NOMO-1 (cell line): ENCODE data around the gene MYLK.
A peak's percentile ranks its signal among the peaks of the same experiment; 100 is the strongest.
"Not testable (repeated sequence)": the region's sequence is repeated elsewhere in the genome, so short reads cannot be mapped to it uniquely, and the experiment has no call there.

Experiments
- DNase-seq, 2 experiments: peaks; one replicate each; lab custom pipeline; 2025; ENCODE audit not compliant: unreplicated experiment in 2 of 2; lab: John Stamatoyannopoulos, UW

The MYLK gene

DNA sequence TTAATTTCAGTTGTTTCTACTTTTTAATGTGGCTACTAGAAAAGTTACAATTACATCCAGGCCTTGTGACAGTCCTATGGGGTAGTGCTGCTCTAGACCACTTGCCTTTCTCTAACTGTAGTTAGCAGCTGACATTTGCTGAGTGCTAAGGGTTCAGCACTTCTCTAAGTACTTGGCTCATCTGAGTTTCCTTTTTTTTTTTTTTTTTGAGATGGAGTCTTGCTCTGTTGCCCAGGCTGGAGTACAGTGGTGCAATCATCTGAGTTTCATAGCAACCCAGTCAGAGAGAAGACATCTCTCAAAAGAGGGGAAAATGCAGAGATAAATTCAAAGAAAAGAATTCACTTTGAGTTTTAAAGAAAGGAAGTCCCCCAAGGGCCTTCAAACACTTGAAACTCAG lies 130.8 kb downstream of the MYLK start:
- no peak for DNase-seq

DNA sequence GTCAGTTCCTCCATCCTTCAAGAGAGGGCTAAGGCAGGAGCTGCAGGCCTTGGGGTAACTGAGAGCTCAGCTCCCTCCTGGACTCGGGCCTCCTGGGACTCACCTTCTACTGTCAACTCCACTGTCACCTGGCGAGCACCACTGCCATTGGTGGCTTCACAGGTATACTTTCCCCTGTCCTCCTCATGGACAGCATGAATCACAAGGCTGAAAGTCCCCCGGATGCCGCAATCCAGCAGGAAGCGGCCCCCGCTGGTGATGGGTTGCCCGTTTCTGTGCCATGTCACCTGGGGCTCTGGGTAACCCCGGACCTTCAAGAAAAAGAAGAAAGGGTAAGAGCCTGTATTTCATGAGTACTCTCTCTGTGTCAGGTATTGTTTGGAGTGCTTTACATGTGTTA lies 131.9 kb downstream of the MYLK start:
- no peak for DNase-seq

DNA sequence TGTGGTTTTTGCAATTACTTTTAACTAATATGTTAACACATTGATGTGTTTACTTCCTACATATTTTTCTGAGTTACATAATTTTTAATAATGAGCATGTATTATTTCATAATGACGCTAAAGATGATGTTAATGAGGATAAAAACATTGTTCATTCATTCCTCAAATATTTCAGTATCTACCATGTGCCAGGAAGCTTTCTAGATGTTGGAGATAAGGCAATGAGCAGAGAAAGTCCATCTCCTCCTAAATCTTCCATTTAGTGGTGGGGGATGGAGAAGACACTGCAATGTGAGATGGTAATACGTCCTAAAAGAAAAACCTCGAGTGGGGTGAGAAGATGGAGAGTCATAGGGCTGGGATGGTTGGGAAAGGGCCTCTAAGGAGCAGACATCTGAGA lies 132.7 kb downstream of the MYLK start:
- no peak for DNase-seq

DNA sequence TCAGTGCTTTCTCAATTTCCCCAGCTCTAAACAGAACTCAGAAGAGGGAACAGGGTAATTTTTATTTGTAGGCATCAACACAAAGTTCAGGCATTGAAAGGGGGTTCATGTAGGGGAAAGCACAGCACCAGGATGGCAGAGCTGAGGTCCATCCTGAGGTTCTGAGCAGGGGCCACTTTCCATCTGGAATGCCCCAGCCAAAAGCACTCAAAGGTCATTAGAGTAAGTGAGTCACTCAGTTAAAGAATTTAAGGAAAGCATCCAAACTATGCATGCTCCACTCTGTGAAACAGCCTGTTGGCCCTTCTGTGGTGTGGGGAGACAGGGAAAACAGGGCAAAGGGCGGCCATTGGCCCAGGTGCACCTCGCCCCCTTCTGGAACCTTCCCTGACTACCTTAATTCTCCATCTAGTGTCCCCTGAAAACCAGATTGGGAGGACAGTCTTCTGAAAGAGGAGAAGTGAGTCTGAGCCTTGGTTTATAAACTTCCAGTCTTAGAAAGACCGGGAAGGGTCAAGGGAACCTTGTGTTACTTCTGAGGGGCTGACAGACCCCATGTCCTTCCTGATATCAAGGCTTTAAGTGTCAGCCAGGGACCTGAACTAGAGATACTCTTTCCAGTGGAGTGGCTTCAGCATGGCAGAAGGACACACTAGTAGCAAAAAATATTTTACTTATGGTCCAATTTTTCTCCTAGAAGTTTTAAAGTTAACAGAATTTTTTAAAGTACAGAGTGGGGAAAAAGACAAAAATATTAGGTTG lies 133.3 kb downstream of the MYLK start:
- no peak for DNase-seq

DNA sequence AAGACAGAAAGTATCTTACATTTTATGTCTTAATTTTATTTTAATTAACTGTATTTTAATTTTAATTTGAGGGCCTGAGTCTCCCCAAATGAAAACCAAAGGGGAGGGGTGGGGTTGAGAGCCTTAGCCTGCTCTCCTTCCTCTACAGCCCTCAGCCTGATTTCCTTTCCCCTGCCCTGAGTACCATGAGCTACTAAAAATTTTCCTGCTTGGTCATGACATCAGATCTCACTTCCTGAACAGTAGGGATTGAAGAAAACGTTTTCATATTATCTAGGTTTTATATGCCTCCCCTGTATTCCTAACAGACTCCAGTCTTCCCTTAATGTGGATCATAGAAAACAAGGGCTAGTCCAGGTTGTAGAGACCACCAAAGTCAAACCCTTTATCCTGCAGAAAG lies 133.9 kb downstream of the MYLK start:
- no peak for DNase-seq

DNA sequence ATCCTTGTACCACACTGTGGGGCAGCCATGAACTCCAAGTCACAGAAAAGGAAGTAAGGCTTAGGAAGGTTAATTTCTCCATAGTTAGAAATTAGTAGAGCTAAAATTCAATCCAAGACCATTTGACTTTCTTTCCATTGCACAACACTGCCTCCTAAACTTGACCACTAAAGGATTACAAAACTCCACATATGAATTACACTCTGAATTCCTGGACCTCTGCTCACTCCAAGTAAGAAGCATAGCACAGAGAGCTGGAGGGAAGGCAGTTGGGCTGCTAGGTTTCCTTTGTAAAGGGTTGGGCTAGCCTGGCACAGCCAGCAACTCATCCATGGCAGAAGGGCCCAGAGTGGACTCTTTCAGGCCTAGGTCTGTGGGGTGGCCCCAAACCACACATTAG lies 134.4 kb downstream of the MYLK start:
- peak in 1 of 2 experiments; percentile 2 for DNase-seq

DNA sequence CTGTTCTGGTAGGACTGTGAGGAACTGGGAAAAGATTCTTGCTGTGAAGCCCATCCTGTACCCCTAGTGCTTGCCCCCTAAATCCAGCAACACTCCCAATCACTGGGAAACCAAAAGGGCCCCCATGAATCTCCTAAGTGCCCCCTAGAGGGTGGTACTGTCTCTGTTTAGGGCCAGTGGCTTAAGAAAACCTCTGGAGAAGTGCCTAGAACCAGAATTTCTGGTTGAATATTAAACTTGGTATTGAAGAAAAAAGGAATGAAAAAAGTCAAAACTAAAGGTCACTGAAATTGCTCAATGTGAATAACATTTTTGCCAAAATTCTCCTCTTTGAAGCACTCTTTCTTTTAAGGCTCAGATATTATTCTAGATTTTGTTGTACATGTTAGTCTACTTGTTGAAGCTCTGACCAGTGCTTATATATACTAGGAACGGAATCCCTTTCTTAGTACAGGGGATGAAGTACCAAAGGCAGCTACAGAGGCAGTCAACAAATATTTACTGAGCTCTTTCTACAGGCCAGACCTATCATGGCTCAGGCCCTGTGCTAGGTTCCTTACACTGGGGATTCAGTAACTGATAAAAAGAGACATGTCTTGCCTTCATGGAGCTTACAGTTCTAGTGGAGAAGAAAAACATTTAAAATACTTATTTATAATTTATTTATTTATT lies 138.8 kb downstream of the MYLK start:
- DNase-seq = no peak

DNA sequence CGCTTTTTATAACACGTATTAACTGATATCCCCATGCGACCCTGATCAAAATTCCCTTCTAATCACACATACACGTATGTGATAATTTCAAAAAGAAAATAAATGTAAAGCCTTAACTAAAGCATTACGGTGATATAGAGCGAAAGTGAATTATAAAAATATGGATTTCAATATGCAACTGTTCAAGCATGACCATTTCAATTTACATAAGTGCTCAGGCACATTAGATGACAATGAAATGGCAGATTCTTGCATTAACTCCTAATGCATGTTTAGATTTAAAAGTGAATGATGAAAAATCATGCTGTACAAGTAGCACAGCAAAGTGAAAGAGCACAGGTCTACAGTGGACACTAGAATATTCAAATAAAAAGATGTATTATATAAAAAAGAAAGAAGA lies 140.1 kb downstream of the MYLK start:
- DNase-seq = no peak

DNA sequence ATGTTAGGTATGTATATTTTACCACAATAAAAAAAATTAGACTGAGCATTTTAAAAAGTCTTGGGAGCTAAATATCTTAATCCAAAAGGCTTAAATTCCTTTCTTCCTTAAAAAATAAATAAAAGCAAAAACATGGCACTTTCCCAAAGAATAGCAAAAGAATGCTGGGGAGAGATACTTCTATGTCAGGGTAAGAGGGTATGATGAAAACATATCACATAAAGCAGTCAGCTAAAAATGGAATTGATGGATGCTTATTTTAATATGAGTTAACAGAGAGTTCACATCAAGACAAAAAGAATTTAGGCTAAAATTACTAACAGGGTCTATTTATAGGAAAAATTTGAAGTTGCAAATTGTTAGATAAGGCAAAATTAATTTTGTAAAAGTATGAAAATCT lies 141.0 kb downstream of the MYLK start:
- DNase-seq = no peak

DNA sequence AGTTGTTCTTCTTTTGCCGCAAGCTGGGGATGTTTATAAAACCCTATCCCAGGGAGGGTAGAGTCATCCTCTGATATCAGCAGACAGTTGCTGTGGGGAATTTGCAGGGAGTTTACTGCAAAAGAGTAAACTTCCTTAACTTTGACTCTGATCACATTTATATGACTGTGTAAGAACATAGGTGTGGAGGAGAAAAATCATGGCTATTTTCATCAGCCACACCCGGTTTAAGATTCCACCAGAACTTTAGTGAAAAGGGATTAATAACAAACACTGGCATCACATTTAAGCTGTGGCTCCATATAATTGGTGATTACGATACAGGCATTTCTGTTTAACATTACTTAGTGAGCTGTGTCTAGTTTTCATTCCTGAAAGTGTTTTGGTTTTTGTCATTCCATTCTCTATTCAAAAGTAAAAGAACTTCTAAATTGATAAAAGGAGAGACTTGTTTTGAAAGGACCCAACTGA lies 143.1 kb downstream of the MYLK start:
- DNase-seq = no peak

DNA sequence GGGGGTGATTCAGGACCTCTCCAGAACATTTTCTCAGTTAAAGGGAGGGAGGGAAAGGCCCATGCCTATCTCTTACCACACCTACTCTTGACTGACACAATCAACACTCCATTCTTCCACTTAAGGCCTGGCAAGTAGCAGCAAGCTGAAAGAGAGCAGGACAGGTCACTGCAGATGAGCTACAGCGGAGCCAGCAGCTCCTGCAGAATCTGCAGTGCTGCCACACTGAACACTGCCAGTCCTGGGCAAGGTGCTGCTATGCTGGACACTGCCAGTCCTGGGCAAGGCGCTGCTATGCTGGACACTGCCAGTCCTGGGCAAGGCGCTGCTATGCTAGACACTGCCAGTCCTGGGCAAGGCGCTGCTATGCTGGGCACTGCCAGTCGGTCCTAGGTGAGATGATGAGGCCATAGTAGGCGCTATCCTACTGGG lies 143.7 kb downstream of the MYLK start:
- DNase-seq = no peak

DNA sequence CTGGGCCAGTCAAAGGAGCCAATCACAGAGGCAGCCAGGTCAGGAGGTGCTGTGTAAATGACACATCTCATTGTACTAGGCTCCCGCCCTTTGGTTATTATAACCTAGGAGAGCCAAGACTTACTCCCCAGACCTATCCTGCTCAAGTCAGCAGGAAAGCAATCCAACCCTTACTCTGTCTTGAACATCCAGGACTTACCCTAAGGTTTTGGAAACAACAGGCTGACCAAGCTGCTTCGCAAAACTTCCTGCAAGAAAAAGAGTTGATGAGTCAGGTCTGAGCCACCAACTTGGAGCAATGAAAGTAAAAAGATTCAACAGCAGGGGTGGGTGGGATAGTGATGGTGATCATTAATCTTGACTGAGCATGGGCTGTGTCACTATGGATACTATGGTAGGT lies 144.4 kb downstream of the MYLK start:
- no peak for DNase-seq

DNA sequence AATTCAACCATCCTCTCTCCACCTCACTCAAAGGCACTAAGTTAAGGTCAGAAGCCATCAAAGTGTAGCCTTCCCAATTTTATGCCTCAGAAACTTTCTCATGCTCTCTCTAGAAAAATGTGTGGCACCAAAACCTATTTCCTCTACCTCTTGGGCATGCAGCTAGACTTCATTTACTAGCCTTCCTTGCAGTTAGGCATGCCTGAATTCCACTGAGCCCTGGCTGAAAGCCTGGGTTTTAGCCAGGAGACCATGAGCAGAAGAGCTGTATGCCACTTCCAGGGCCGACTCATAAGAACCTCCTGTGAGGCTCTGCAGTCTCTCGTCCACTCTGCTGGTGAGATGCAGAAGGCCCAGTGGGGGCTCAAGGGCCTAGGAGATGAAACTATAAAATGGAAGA lies 145.0 kb downstream of the MYLK start:
- DNase-seq = no peak

DNA sequence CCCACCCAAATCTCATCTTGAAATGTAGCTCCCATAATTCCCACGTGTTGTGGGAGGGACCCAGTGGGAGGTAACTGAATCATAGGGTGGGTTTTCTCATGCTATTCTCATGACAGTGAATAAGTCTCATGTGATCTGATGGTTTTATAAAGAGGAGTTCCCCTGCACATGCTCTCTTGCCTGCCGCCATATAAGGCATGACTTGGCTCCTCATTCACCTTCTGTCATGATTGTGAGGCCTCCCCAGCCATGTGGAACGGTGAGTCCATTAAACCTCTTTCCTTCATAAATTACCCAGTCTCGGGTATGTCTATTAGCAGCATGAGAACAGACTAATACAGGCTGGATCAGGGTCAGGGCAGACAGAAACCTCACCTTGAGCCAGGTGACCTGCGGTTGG lies 145.6 kb downstream of the MYLK start:
- not testable (repeated sequence) for DNase-seq

DNA sequence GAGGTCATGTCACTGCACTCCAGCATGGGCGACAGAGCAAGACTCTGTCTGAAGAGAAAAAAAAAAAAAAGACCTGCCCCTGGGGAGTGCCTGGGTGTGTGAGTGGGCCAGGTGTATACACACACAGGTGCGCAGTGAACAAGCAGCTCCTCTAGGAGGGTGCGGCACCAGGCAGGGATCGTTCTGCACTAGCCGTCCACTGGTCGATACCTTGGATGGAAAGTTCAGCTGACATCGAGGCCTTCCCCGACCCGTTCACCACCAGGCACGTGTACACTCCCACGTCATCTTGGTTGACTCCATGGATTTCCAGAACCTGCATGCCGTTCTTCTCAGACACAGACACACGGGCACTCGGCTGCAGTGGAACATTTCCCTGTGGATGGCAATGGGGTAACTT lies 147.0 kb downstream of the MYLK start:
- no peak for DNase-seq

DNA sequence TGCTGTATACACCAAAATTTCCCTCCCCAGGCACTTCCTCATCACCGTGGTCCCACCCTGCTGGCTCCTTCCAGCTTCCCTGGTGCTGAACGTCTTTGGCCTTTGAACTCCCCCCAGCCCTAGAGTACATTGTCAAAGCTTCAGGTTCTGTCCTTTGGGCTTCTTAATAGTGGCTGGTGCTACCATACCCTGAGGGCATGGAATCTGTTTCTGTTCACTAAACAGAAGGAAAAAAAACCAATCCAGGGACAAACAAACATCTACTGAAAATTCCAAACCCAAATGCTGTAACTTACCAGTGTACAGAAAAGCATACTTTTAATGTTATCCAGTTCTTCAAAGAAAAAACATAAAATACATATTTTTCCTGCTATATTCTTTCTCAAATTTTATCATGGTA lies 148.7 kb downstream of the MYLK start:
- no peak for DNase-seq

DNA sequence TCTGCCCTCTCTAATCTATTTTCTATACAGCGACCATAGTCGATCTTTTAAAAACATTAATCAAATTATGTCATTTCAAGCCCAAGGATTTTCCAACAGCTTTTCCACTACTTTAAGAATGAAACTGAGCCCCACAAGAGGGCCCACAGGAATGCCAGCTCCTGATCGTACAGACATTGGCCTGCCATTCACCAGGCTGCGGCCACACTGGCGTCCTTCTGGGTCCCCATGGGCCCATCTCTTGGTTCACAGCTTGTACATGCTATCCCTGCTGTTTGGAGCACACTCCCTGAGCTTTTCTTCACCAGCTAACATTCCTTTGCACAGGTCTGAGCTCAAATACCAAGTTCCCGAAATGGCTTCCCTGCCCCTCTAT lies 149.6 kb downstream of the MYLK start:
- DNase-seq = no peak

DNA sequence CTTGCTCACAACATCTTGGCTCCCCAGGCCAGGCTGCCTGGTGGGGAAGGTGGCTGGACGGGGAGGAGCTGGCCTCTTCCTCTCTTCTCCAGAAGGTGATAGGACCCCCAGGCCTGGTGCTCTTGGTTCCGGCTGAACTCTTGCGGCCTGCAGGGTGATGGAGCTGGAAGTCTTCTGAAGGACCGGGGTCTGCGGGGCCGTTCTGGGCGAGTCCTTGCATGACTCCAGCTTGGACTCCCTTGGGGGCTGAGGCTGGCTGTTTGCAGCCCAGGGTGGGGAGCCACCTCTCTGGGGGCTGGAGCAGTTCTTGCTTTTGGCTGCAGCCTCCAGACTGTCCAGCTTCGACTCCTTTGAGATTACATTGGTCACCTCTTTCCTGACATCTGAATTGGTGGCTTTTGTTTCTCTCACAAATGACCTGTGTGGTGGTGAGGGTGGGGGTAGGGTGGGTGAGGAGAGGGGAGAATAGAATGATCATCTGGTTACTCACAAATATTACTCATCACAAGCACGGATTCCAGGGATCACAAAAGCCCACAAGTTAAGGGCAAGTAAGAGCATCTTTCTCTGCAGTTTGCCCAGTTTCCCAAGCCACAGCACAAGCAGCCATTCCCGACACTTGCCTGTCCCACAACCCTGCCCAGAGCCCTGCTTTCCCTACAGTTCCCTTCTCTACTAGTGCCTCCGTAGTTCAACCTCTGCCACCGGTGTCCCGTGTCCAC lies 150.2 kb downstream of the MYLK start:
- DNase-seq = no peak

DNA sequence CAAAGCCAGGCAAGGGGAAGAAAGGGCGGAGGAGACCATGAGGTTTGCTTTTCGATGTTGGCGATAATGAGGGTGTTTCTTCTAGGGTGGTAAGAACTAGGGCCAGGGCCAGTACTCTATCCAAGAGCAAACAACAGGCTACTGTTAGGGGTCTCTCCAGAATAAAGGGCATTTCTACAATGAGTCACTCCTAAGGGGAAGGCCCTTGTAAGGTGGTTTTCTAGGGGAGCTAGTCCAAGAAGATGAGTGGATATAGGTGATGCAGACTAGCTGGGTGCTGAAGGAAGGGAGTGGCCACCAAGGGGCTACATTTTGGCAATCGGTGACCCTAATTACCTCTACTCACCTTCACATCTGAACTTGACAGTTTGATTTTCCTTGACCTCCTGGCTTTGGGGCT lies 150.8 kb downstream of the MYLK start:
- no peak for DNase-seq

DNA sequence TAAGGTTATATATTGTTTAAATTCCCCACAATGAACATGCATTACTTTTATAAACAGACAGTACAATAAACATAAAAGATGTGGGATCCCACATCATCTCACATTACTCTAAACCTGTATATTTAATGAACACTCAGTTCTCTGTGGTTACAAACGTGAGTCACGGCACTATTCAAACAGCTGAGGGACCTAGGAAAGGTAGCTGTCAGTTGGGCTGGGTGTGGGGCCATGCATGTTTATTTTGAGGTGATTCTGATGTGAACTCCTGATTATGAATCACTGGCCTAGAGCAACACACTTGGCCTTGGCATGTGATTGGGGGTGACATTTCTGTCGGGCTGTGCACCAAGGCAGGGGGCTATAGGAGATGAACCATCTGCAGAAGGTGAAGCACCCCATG lies 151.7 kb downstream of the MYLK start:
- DNase-seq = no peak

DNA sequence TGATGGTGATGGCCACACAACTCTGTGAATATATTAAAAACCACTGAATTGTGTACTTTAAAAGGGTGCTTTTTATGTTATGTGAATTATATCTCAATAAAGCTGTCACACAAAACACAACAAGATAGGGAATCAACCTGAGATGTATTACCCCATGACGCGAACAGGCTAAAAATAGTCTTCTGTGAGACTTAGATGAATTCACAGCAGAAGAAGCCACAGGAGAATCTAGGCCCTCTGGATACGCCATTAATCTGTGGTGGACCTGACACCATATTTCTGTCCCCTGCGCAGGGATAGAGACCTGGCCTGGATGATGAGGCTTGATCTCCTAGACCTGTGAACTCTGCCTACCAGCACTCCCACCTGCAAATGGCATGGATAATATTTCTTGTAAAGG lies 153.3 kb downstream of the MYLK start:
- no peak for DNase-seq

DNA sequence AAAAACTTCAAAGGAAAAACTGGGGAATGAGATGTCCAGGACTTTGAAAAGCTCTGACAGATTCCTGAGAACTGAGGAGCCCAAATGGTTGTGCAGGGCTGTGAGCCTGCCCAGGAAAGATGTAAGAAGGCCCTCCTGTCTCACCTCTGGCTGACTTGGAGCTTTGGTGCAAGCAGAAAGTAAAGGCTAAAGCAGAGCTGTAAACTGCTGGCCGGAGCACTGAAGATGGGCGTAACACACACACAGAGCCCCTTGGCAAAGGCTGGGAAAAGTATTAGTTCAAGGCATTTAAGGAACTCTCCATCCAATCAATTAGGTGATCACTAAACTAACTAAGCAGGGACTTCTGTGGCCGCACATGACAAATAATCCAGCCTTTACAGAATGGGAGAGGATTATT lies 155.1 kb downstream of the MYLK start:
- no peak for DNase-seq
